ENCODE measurements around the gene MAPK1.
"Not testable (repeated sequence)": the region's sequence is repeated elsewhere in the genome, so short reads cannot be mapped to it uniquely, and the experiment has no call there.

Gene MAPK1

DNA sequence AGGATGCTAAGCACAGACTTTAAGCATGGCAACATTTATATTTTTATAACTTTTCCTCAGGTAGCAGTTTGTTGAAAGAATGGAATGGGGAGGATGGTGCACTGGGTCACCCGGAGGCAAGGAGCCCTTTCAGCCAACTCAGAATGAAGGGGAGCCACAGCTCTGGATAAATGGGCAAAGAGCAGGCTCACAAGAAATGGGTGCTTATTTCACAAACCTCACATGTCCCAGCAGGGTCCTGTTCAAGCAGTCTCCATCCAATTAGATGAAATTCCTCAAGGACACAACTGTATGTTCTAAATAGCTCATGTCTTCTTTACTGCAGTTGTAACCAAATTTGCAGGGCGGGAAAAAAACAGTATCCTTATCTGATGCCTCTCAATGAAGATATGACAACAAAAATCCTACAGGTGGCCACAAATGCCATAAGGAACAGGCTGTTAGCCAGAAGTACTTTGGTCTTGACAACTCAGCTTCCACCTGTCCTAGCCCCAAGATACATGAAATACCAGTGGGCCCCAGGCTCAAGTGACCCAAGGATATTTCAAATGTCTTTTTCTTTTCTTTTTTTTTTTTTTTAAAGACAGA, 48.2 kb downstream of the MAPK1 start:
- no peak for DNase-seq (ENCODE audit: low read depth in 2 of 2)

DNA sequence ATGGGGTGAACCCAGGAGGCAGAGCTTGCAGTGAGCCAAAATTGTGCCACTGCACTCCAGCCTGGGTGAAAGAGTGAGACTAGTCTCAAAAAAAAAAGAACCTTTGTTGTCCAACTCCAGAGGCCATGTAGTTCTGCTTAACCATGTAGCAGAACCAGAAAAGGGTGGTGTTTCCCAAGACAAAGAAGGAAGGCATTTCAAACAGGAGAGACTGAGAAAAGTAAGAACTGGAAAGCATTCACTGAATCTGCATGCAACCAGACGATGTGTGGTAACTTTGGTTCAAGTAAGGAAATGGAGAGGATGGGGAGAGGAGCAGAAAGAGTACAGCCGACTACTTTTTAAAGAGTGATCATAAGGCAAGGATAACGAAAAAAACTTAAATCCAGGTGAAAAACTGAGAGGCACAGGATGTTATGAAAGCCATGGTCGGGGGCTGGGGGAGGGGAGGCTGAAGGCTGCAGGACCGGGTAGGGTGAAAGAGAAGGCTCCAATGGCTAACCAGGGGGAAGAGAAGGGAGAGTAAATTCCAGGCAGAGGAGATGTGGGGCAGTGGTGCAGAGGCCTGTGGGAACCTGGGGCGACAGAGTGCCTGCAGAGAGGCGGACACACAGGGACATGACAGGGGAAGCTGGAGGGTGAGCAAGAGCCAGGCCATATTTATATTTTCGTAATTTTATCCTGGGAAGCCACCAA, 48.8 kb downstream of the MAPK1 start:
- DNase-seq (ENCODE audit: low read depth in 2 of 2): no peak

DNA sequence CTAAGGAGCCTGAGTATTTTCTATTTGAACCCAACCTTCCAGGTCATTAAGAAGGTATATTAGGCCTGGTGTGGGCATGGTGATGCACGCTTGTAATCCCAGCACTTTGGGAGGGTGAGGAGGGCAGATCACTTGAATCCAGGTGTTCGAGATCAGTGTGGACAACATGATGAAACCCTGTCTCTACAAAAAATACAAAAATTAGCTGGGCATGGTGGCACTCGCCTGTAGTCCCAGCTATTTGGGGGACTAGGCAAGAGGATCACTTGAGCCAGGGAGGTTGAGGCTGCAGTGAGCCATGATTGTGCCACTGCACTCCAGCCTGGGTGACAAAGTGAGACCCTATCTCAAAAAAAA, 50.0 kb downstream of the MAPK1 start:
- DNase-seq (ENCODE audit: low read depth in 2 of 2): not testable (repeated sequence)

DNA sequence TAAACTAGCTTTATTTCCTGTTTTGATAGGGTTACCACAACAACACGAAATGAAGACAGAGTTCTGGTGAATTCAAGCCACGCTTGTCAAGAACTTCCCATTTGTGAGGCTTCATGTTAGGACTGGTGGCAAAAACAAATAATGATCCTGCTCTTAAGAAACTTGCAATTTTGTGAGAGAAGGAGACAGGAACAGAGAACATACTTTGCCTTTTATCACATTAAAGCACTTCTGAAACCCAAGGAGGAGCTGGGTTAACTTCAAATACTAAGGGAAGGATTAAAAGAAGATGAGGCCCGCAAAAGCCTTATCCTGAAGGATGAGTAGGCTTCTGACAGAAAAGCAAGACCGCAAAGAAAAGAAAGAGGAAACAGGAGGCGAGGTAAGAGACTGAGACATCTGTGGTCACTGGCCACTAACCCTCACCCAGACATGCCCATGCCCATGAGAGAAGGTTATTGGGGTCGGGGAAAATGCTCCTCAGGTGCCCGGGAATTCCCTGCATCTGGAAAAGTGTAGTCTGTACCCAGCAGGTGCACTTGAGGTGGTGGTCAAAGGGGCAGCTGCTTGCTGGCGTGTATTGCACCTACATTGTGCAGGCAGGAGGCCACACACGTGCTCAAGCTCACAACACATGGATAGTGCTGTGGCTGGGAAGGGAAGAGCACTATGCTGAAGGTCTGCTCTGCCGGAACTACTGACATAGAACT, 50.5 kb downstream of the MAPK1 start:
- DNase-seq (ENCODE audit: low read depth in 2 of 2): no peak

DNA sequence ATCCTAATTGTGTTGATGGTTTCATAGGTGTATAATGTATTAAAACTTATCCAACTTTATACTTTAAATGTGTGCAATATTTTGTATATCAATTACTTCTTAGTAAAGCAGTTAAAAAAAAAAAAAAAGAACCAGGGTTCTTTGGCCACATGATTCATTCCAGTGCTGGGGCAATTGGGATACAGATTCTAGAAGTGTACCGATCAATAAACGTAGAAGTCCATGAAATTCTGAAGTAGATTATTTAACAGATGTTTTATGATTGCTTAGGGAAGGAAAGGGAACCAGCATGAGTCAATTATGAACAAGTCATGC, 51.0 kb downstream of the MAPK1 start:
- DNase-seq (ENCODE audit: low read depth in 2 of 2): no peak

GRCh38 chr22:21815958-21816357, 51.5 kb downstream of the MAPK1 start:
- DNase-seq (ENCODE audit: low read depth in 2 of 2): no peak

DNA sequence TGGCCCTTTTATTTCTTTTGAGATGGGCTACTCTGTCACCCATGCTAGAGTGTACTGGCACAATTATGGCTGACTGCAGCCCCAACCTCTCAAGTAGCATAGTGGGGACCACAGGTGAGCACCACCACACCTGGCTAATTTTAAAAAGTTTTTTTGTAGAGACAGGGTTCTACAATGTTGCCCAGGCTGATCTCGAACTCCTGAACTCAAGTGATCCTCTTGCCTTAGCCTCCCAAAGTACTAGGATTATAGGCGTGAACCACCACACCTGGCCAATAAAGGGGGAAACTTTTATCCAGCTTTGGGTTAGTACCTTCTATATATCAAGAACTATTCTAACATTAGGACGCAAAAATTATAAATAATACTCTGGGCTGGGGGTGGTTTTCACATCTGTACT, 52.1 kb downstream of the MAPK1 start:
- no peak for DNase-seq (ENCODE audit: low read depth in 2 of 2)

GRCh38 chr22:21811982-21812381, 55.5 kb downstream of the MAPK1 start:
- no peak for DNase-seq (ENCODE audit: low read depth in 2 of 2)

GRCh38 chr22:21807544-21808529, 59.6 kb downstream of the MAPK1 start:
- no peak for DNase-seq (ENCODE audit: low read depth in 2 of 2)

DNA sequence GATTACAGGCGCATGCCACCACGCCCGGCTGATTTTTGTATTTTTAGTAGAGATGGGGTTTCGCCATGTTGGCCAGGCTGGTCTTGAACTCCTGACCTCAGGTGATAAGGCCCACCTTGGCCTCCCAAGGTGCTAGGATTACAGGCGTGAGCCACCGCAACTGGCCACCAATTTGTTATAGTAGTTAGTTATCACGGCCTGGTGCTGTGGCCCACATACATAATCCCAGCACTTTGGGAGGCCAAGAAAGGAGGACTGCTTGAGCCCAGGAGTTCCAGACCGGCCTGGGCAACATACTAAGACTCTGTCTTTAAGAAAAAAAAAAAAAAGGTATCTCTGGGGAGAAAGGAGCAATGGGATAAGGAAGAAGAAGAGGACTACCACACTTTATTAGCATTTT, 62.1 kb downstream of the MAPK1 start:
- DNase-seq (ENCODE audit: low read depth in 2 of 2): not testable (repeated sequence)

DNA sequence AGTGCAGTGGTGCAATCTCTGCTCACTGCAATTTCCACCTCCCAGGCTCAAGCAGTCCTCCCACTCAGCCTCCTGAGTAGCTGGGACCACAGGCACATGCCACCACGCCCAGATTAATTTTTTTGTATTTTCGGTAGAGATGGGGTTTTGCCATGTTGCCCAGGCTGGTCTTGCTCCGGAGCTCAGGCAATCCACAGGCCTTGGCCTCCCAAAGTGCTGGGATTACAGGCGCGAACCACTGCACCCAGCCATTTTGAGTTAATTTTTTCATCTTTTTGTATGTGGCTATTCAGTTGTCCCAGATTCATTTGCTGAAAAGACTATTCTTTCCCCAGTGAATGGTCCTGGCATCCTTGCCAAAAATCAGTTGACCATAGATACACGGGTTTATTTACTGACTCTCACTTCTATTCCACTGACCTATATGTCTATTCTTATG, 63.6 kb downstream of the MAPK1 start:
- no peak for DNase-seq (ENCODE audit: low read depth in 2 of 2)

GRCh38 chr22:21802673-21803072, 64.8 kb downstream of the MAPK1 start:
- DNase-seq (ENCODE audit: low read depth in 2 of 2): no peak

DNA sequence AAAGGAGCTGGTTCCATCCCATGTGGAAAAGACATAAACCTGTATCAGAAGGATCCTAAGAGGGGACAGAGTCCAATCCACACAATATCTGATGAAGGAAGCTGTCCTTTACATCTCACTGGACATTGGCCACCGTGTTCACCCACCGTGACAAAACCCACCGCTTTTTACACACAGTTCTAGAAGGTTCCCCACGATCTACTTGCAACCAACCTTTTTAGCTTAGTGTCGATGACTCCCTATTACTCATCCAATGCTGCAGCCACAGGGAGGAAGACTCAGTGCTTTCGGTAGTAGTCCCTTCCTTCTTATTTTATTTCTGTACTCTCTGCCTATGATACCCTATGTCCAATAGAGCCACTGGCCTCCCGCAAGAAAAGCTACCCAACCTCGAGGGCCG, 65.4 kb downstream of the MAPK1 start:
- no peak for DNase-seq (ENCODE audit: low read depth in 2 of 2)

DNA sequence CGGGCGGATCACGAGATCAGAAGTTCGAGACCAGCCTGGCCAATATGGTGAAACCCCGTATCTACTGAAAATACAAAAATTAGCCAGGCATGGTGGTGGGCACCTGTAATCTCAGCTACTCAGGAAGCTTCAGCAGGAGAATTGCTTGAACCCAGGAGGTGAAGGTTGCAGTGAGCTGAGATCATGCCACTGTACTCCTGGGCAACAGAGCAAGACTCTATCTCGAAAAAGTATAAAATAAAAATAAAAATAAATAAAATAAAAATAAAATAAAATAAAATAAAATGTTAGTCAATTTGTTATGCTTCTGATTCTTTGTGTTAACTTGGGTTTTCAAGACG, 66.2 kb downstream of the MAPK1 start:
- DNase-seq (ENCODE audit: low read depth in 2 of 2): not testable (repeated sequence)

- no peak for DNase-seq (ENCODE audit: low read depth in 2 of 2)
These were observed 66.7 kb downstream of the MAPK1 start for GRCh38 chr22:21800552-21801303.

DNA sequence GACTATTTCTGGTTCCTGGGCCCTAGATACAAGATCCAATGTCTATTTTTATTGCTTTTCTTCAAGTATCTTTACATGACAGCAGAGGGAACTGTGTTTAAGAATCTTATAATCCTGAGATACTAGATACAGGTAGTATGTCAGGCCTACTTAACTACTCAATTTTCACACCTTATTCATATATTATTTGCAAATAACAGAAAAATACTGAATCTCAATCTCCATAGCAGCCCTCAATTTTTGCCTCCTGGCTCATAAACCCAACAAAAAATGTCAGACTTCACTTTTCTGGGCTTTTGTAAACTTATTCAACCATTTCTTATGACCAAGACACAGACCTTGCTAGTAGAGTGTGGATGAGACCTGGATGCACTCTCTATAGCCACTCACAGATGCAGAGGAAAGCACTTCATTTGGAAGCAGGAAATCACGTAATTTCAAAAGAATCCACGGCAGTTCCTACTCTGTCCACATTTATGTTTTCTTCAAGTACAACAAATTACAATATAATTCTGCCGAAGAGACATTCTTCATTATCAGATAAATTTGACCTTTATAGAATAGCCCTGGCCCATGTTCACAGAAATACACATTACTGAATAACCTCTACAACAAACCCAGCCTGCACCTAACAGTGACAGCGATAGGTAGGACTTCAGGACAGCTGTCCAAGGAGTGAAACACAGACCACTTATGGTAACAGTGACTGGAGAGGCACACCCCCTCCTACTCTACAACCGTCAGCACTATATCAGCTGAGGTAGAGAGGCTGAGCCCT, 69.8 kb downstream of the MAPK1 start:
- no peak for DNase-seq (ENCODE audit: low read depth in 2 of 2)

- no peak for DNase-seq (ENCODE audit: low read depth in 2 of 2)
These were observed 70.6 kb downstream of the MAPK1 start for GRCh38 chr22:21796863-21797262.

GRCh38 chr22:21796231-21796630, 71.2 kb downstream of the MAPK1 start:
- DNase-seq (ENCODE audit: low read depth in 2 of 2): no peak

DNA sequence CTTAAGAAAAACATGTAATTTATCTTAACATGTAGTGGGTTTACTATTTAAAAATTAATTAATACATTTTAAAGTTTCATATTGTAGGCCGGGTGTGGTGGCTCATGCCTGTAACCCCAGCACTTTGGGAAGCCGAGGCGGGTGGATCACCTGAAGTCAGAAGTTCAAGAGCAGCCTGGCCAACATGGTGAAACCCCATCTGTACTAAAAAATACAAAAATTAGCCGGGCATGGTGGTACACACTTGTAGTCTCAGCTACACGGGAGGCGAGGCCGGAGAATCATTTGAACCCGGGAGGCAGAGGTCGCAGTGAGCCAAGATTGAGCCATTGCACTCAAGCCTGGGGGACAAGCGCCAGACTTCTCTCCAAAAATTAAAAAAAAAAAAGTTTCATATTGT, 73.7 kb downstream of the MAPK1 start:
- DNase-seq (ENCODE audit: low read depth in 2 of 2): not testable (repeated sequence)

All from stimulated activated CD8-positive, alpha-beta memory T cell treated with anti-CD3 and anti-CD28 coated beads, Interleukin-7, amount 100 ng/mL, for 1 hour (primary cell).